OCI-LY7 (cell line): ENCODE data around the gene SRSF2.

Experiments
- CTCF ChIP-seq: fragments of 200-600 bp; sonication (generic); conservative IDR thresholded peaks from 2 replicates; pipeline ENCODE4 v1.5.1; 2014; ENCODE audit warnings: mild to moderate bottlenecking, antibody characterized with exemption, low read length, moderate library complexity, mixed read lengths
- EZH2phosphoT487 ChIP-seq: fragments of 200-600 bp; sonication (generic); IDR thresholded peaks from 2 replicates; pipeline ENCODE4 v1.6.1; 2018; ENCODE audit warnings: low read depth, borderline replicate concordance, mild to moderate bottlenecking, mixed run types, antibody characterized with exemption, low read length, moderate library complexity, mixed read lengths

- no peak for TF ChIP-seq CTCF
- TF ChIP-seq EZH2phosphoT487, result no peak
Measured at GRCh38 chr17:76725580-76726230, 11.4 kb downstream of the SRSF2 start.
